Heart left ventricle (tissue), 16 donors: ENCODE results near the gene ZNF330. TPM values are rescaled to one million over a fixed set of nuclear protein-coding genes. Genes with fewer than 3 reads are reported as not detected.

Source experiments
- ATAC-seq, 4 donors: fragments of 200-7000 bp; cut with Tn5 transposase; one replicate each; pipeline ENCODE4 v1.9.1; 2020 to 2022; ENCODE audit warnings: moderate library complexity in 4 of 4, mild to moderate bottlenecking in 3 of 4, moderate number of reproducible peaks in 1 of 4
- DNase-seq, 5 donors: peaks; one replicate each; pipeline ENCODE4 v3.0.0-alpha.2; 2020
- H3K27ac ChIP-seq, 12 donors: fragments of 200-600 bp; sonication (generic) in 4 of 12; one replicate each; pipeline versions ENCODE4 v1.5.0 to v1.8.0; 2016 to 2022; ENCODE audit warnings: mild to moderate bottlenecking in 2 of 12
- H3K27me3 ChIP-seq, 9 donors: fragments of 200-600 bp; sonication (generic) in 2 of 9; one replicate each; pipeline versions ENCODE4 v1.5.1 to v1.8.0; 2016 to 2022; ENCODE audit warnings: mild to moderate bottlenecking in 3 of 9
- H3K36me3 ChIP-seq, 9 donors: fragments of 200-600 bp; sonication (generic) in 2 of 9; one replicate each; pipeline versions ENCODE4 v1.5.0 to v1.8.0; 2018 to 2022; ENCODE audit warnings: mild to moderate bottlenecking in 2 of 9
- H3K4me1 ChIP-seq, 12 donors: fragments of 200-600 bp; sonication (generic) in 4 of 12; one replicate each; pipeline versions ENCODE4 v1.5.0 to v1.8.0; 2016 to 2022; ENCODE audit warnings: mild to moderate bottlenecking in 3 of 12
- H3K4me3 ChIP-seq, 12 donors: fragments of 200-600 bp; sonication (generic) in 4 of 12; one replicate each; pipeline versions ENCODE4 v1.5.0 to v1.8.0; 2017 to 2022; ENCODE audit warnings: mild to moderate bottlenecking in 9 of 12, moderate library complexity in 4 of 12
- H3K9me3 ChIP-seq, 12 donors: fragments of 200-600 bp; sonication (generic) in 4 of 12; one replicate each; pipeline versions ENCODE4 v1.5.0 to v1.8.0; 2016 to 2022; ENCODE audit warnings: mild to moderate bottlenecking in 1 of 12
- CTCF ChIP-seq, 12 donors: fragments of 200-600 bp; sonication (generic) in 4 of 12; IDR thresholded peaks; one replicate each; pipeline versions ENCODE4 v1.5.0 to v1.8.0; 2018 to 2022; ENCODE audit warnings: antibody characterized with exemption in 12 of 12, mild to moderate bottlenecking in 5 of 12
- POLR2A ChIP-seq, 2 donors: fragments of 450-650 bp; IDR thresholded peaks; one replicate each; pipeline ENCODE4 v1.6.1; 2017; ENCODE audit warnings: antibody characterized with exemption in 2 of 2, mild to moderate bottlenecking in 2 of 2, moderate library complexity in 2 of 2
- WGBS, 4 donors: extraction: QIAGEN DNeasy Blood & Tissue Kit in 2 of 4; methylation state at CpG; one replicate each; pipeline versions ENCODE4 v1.1.5 to v1.1.7; 2013 to 2018; 5-methylcytosine and 5-hydroxymethylcytosine counted together
- intact Hi-C, 10 donors: fragments of 100-400 bp; cut with DNase I; formaldehyde crosslinking; loops; one replicate each; pipeline versions ENCODE4 v1.11.1 to v1.14.2; 2022
- polyA plus RNA-seq, 2 donors: library from polyadenylated mRNA; stranded (reverse); fragments of 200-250 nt; gene quantifications; one replicate each; pipeline ENCODE4 v1.2.3, GENCODE V29; 2013
- total RNA-seq, 9 donors: library from RNA; depleted of rRNA in 2 of 9; stranded (reverse); fragments of >200 nt in 2 of 9; fragmentation: NEBNext Ultra II Directional in 3 of 9; extraction: Animal tissue kit (Norgen Biotek cat#: 25700) in 3 of 9; gene quantifications; one replicate each; pipeline versions ENCODE4 v1.1.0 to v1.2.4, GENCODE V29; 2016 to 2023
- donor health status: ischemic (EF 13 %, LVEDD 7.1; RV severe dilation, severe dysfunction).
- donor health status: healthy with polysubstance abuse.
- donor health status: DM: no; HTN: yes; CAD: no.
- donor health status: DM: no; HTN: no; CAD: no.
- donor health status: ischemic (EF 25% LVEDD 6.9; RV normal size, moderate dysfunction).
- donor health status: ischemic (EF 25% LVEDD 5.7; RV mildly dilated, moderate dysfunction).
- donor health status: healthy.
- donor health status: DM: yes; HTN: yes; CAD: no.
- donor health status: ischemic (EF 35%, LVEDD 5.7; RV mildly dilated, moderate dysfunction).
- donor health status: nonischemic (EF 11% LVEDD 7.7; RV severe dilation, severe dysfunction).
- donor health status: DM: yes; HTN: yes; CAD: no.
- donor health status: PGD.
- donor health status: ischemic (EF 29% LVEDD 5.4; RV normal size, mild dysfunction).
- donor health status: nonischemic (EF 23%, LVEDD 6.1; RV moderate dilation, normal function).

ZNF330 gene
- total and polyA plus RNA-seq, 11 donors: 54.4 to 183 (median 141) TPM

GRCh38 chr4:141193516-141194034, 27.1 kb upstream of the ZNF330 start:
- no peaks in the 10 kb centered on the region for H3K27me3 ChIP-seq
- no peak overlapping the region for H3K27ac ChIP-seq
- ATAC-seq (no peak), DNase-seq (no peak)
- no peak overlapping the region for H3K4me3 ChIP-seq
- H3K9me3 ChIP-seq: no peaks in the 10 kb centered on the region
- no peaks in the 10 kb centered on the region for H3K36me3 ChIP-seq
- WGBS, 4 donors: 46 to 55% (median 50%) methylated on average over 2 of the region's 2 CpGs
- intact Hi-C loops: no loop called here
- peaks cover 0 to 8% (median 0%) of the 10 kb centered on the region in 12 donors for H3K4me1 ChIP-seq
- TF ChIP-seq CTCF (IDR thresholded peaks at IDR 0.05): no peak
- TF ChIP-seq POLR2A (IDR thresholded peaks at IDR 0.05): no peak

- Histone ChIP-seq H3K9me3 (peaks cover 0 to 3% (median 0%) of the 10 kb centered on the region in 12 donors), H3K27me3 (no peaks in the 10 kb centered on the region), H3K4me1 (peaks cover 0 to 8% (median 0%) of the 10 kb centered on the region in 12 donors), H3K27ac (no peak overlapping the region), H3K4me3 (no peak overlapping the region), H3K36me3 (no peaks in the 10 kb centered on the region)
- ATAC-seq (no peak), DNase-seq (no peak)
- 72 to 79% (median 74%) methylated on average over 2 of the region's 2 CpGs for WGBS, 4 donors
- intact Hi-C loops: no loop called here
- TF ChIP-seq CTCF (IDR thresholded peaks at IDR 0.05): no peak
- TF ChIP-seq POLR2A (IDR thresholded peaks at IDR 0.05): no peak
These were observed 25.5 kb upstream of the ZNF330 start for GRCh38 chr4:141195095-141195707.

GRCh38 chr4:141196227-141196933, 24.3 kb upstream of the ZNF330 start:
- Histone ChIP-seq H3K4me3 (no peak overlapping the region), H3K27me3 (no peaks in the 10 kb centered on the region), H3K36me3 (no peaks in the 10 kb centered on the region), H3K4me1 (peaks cover 0 to 8% (median 0%) of the 10 kb centered on the region in 12 donors), H3K27ac (peak overlapping the region in 1 of 12 donors; percentile 34), H3K9me3 (peaks cover 0 to 7% (median 0%) of the 10 kb centered on the region in 12 donors)
- WGBS, 4 donors: 74 to 85% (median 80%) methylated on average over 1 of the region's 1 CpG
- TF ChIP-seq CTCF (IDR thresholded peaks at IDR 0.05): no peak
- DNase-seq: no peak
- intact Hi-C loops: no loop called here
- peak in 3 of 4 donors; percentile 26 to 39 (median 38) for ATAC-seq

GRCh38 chr4:141207961-141208360, 12.7 kb upstream of the ZNF330 start:
- H3K4me3 ChIP-seq: no peak overlapping the region
- 56 to 84% (median 70%) methylated on average over 5 of the region's 5 CpGs for WGBS, 4 donors
- DNase-seq (no peak), ATAC-seq (peak in 3 of 4 donors; percentile 33 to 72 (median 49))
- H3K36me3 ChIP-seq: no peaks in the 10 kb centered on the region
- H3K9me3 ChIP-seq: no peaks in the 10 kb centered on the region
- no peaks in the 10 kb centered on the region for H3K27me3 ChIP-seq
- H3K4me1 ChIP-seq: no peaks in the 10 kb centered on the region
- H3K27ac ChIP-seq: peak overlapping the region in 1 of 12 donors; percentile 63
- TF ChIP-seq CTCF (IDR thresholded peaks at IDR 0.05) (no peak), POLR2A (IDR thresholded peaks at IDR 0.05) (no peak)
- intact Hi-C loops: no loop called here
